Astrocyte (in vitro differentiated cells and primary cell): ENCODE measurements around the gene TMEM271.

Experiments
- CTCF ChIP-seq: IDR thresholded peaks from 2 replicates; pipeline ENCODE4 v1.5.1; 2011; ENCODE audit warnings: low read depth, mild to moderate bottlenecking, inconsistent platforms, low read length, moderate library complexity; ENCODE audit not compliant: insufficient read depth
- EZH2 ChIP-seq: IDR thresholded peaks from 2 replicates; pipeline ENCODE4 v1.6.1; 2012; ENCODE audit warnings: mild to moderate bottlenecking, low read length, inconsistent platforms; ENCODE audit not compliant: insufficient read depth

DNA sequence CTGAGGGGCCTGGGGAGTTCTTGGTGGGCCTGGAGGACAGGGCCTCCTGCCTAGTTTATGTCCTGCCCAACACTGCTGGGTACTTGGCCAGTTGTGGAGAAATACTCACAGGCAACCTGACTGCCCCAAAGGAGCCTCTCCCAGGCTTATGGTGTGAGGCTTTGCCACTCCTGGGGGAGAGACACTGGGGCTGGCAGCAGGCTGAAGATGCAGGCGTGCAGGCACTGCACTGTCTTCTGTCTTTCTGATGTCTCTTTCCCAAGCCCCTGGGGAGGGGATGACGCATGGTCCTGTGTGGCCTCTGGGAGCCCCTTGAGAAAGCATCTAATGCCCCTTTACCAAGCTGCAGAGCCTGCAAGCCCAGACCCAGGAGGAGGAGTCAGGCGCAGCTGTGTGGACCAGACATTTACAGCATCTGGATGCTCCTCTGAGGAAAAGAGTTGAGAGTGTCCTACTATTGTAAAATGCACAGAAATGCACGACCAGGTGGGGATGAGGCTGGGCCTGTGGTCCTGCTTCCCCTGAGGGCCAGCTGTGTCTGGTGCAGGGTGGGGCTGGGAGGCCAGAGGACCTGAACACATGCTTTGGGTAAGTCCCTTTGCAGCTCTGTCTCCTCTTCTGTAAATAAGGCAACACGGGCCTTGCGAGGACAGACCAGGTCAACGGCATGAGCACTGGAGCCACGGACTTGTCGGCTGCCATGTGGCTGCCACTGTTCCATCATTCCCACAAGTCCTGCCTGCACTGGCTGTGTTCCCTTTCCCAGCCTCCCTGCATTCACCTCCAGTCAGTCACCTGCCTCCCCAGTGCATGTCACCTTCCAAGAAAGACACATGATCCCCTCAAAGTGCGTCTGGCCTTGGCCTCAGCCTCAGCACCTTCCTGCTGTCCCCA, 8.4 kb downstream of the TMEM271 start:
- TF ChIP-seq CTCF, result no peak
- no peak for TF ChIP-seq EZH2
